Heart left ventricle (tissue), 16 donors: ENCODE measurements around the gene PLEKHM2. TPM values are rescaled to one million over a fixed set of nuclear protein-coding genes. Genes with fewer than 3 reads are reported as not detected.

ENCODE experiments used
- ATAC-seq, 4 donors: fragments of 200-7000 bp; cut with Tn5 transposase; one replicate each; pipeline ENCODE4 v1.9.1; 2020 to 2022; ENCODE audit warnings: moderate library complexity in 4 of 4, mild to moderate bottlenecking in 3 of 4, moderate number of reproducible peaks in 1 of 4
- DNase-seq, 5 donors: peaks; one replicate each; pipeline ENCODE4 v3.0.0-alpha.2; 2020
- H3K27ac ChIP-seq, 12 donors: fragments of 200-600 bp; sonication (generic) in 4 of 12; one replicate each; pipeline versions ENCODE4 v1.5.0 to v1.8.0; 2016 to 2022; ENCODE audit warnings: mild to moderate bottlenecking in 2 of 12
- H3K27me3 ChIP-seq, 9 donors: fragments of 200-600 bp; sonication (generic) in 2 of 9; one replicate each; pipeline versions ENCODE4 v1.5.1 to v1.8.0; 2016 to 2022; ENCODE audit warnings: mild to moderate bottlenecking in 3 of 9
- H3K36me3 ChIP-seq, 9 donors: fragments of 200-600 bp; sonication (generic) in 2 of 9; one replicate each; pipeline versions ENCODE4 v1.5.0 to v1.8.0; 2018 to 2022; ENCODE audit warnings: mild to moderate bottlenecking in 2 of 9
- H3K4me1 ChIP-seq, 12 donors: fragments of 200-600 bp; sonication (generic) in 4 of 12; one replicate each; pipeline versions ENCODE4 v1.5.0 to v1.8.0; 2016 to 2022; ENCODE audit warnings: mild to moderate bottlenecking in 3 of 12
- H3K4me3 ChIP-seq, 12 donors: fragments of 200-600 bp; sonication (generic) in 4 of 12; one replicate each; pipeline versions ENCODE4 v1.5.0 to v1.8.0; 2017 to 2022; ENCODE audit warnings: mild to moderate bottlenecking in 9 of 12, moderate library complexity in 4 of 12
- H3K9me3 ChIP-seq, 12 donors: fragments of 200-600 bp; sonication (generic) in 4 of 12; one replicate each; pipeline versions ENCODE4 v1.5.0 to v1.8.0; 2016 to 2022; ENCODE audit warnings: mild to moderate bottlenecking in 1 of 12
- POLR2A ChIP-seq, 2 donors: fragments of 450-650 bp; IDR thresholded peaks; one replicate each; pipeline ENCODE4 v1.6.1; 2017; ENCODE audit warnings: antibody characterized with exemption in 2 of 2, mild to moderate bottlenecking in 2 of 2, moderate library complexity in 2 of 2
- WGBS, 4 donors: extraction: QIAGEN DNeasy Blood & Tissue Kit in 2 of 4; methylation state at CpG; one replicate each; pipeline versions ENCODE4 v1.1.5 to v1.1.7; 2013 to 2018; 5-methylcytosine and 5-hydroxymethylcytosine counted together
- intact Hi-C, 10 donors: fragments of 100-400 bp; cut with DNase I; formaldehyde crosslinking; loops; one replicate each; pipeline versions ENCODE4 v1.11.1 to v1.14.2; 2022
- polyA plus RNA-seq, 2 donors: library from polyadenylated mRNA; stranded (reverse); fragments of 200-250 nt; gene quantifications; one replicate each; pipeline ENCODE4 v1.2.3, GENCODE V29; 2013
- total RNA-seq, 9 donors: library from RNA; depleted of rRNA in 2 of 9; stranded (reverse); fragments of >200 nt in 2 of 9; fragmentation: NEBNext Ultra II Directional in 3 of 9; extraction: Animal tissue kit (Norgen Biotek cat#: 25700) in 3 of 9; gene quantifications; one replicate each; pipeline versions ENCODE4 v1.1.0 to v1.2.4, GENCODE V29; 2016 to 2023
- TF ChIP-seq, protein P1 (sequence below), 12 donors: fragments of 200-600 bp; sonication (generic) in 4 of 12; IDR thresholded peaks; one replicate each; pipeline versions ENCODE4 v1.5.0 to v1.8.0; 2018 to 2022; ENCODE audit warnings: antibody characterized with exemption in 12 of 12, mild to moderate bottlenecking in 5 of 12
- donor health status: ischemic (EF 13 %, LVEDD 7.1; RV severe dilation, severe dysfunction).
- donor health status: healthy with polysubstance abuse.
- donor health status: DM: no; HTN: yes; CAD: no.
- donor health status: DM: no; HTN: no; CAD: no.
- donor health status: ischemic (EF 25% LVEDD 6.9; RV normal size, moderate dysfunction).
- donor health status: ischemic (EF 25% LVEDD 5.7; RV mildly dilated, moderate dysfunction).
- donor health status: healthy.
- donor health status: DM: yes; HTN: yes; CAD: no.
- donor health status: ischemic (EF 35%, LVEDD 5.7; RV mildly dilated, moderate dysfunction).
- donor health status: nonischemic (EF 11% LVEDD 7.7; RV severe dilation, severe dysfunction).
- donor health status: DM: yes; HTN: yes; CAD: no.
- donor health status: PGD.
- donor health status: ischemic (EF 29% LVEDD 5.4; RV normal size, mild dysfunction).
- donor health status: nonischemic (EF 23%, LVEDD 6.1; RV moderate dilation, normal function).

Gene PLEKHM2
- total and polyA plus RNA-seq, 11 donors, result 69.9 to 150 (median 84.4) TPM

DNA sequence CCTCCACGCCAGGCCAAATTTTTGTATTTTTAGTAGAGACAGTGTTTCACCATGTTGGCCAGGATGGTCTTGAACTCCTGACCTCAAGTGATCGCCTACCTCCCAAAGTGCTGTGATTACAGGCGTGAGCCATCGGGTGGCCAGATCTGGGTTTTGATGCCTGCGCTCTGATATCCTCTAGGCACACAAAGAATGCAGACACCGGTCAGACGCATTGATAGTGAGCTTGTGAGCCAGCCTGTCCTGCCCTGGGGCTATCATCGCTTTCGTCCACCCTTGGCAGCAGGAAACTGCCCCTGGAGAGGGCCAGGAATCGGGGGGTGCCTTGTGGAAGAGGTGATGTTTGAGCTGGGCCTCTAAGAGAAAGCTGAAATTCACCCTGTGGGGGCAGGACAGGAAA, 78.4 kb downstream of the PLEKHM2 start:
- WGBS, 4 donors, result 51 to 64% (median 54%) methylated on average over 10 of the region's 10 CpGs
- Histone ChIP-seq H3K27ac (peak overlapping the region in 11 of 12 donors; percentile 66 to 87 (median 82)), H3K9me3 (no peaks in the 10 kb centered on the region), H3K4me1 (peaks cover 0 to 82% (median 40%) of the 10 kb centered on the region in 12 donors), H3K4me3 (no peak overlapping the region), H3K36me3 (peaks cover 0 to 15% (median 0%) of the 10 kb centered on the region in 9 donors), H3K27me3 (peaks cover 0 to 38% (median 3%) of the 10 kb centered on the region in 9 donors)
- ATAC-seq, result no peak
- DNase-seq, result no peak
- no peak for TF ChIP-seq POLR2A (IDR thresholded peaks at IDR 0.05)
- TF ChIP-seq, protein P1, sequence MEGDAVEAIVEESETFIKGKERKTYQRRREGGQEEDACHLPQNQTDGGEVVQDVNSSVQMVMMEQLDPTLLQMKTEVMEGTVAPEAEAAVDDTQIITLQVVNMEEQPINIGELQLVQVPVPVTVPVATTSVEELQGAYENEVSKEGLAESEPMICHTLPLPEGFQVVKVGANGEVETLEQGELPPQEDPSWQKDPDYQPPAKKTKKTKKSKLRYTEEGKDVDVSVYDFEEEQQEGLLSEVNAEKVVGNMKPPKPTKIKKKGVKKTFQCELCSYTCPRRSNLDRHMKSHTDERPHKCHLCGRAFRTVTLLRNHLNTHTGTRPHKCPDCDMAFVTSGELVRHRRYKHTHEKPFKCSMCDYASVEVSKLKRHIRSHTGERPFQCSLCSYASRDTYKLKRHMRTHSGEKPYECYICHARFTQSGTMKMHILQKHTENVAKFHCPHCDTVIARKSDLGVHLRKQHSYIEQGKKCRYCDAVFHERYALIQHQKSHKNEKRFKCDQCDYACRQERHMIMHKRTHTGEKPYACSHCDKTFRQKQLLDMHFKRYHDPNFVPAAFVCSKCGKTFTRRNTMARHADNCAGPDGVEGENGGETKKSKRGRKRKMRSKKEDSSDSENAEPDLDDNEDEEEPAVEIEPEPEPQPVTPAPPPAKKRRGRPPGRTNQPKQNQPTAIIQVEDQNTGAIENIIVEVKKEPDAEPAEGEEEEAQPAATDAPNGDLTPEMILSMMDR (IDR thresholded peaks at IDR 0.05), result no peak
- intact Hi-C loops, result no loop called here

DNA sequence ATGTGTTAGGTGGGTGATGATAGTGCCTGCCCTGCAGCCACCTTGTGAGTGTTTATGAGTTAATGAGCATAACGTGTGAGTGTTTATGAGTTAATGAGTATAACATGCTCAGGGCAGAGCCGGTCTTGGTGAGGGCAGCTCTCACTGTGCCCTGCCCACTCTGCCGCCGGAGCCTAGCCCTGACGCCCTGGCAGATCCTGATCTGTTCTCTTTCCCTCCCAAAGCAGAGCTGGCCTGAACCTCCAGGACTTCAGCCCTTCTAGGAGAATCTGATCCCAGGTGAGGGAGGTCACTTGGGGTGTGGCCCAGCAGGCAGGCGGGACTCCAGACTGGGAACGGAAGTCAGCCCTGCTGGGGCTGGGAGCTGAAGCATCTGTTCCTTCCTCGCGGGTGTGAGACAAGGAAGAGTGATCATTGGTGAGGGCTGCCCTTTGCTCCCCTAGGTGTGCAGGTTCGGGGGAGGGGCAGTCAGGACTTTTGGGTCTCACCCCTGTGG, 80.2 kb downstream of the PLEKHM2 start:
- Histone ChIP-seq H3K27ac (peak overlapping the region in 3 of 12 donors; percentile 10 to 45 (median 29)), H3K27me3 (peaks cover 0 to 22% (median 0%) of the 10 kb centered on the region in 9 donors), H3K36me3 (peaks cover 0 to 32% (median 9%) of the 10 kb centered on the region in 9 donors), H3K9me3 (no peaks in the 10 kb centered on the region), H3K4me1 (peaks cover 0 to 65% (median 29%) of the 10 kb centered on the region in 12 donors), H3K4me3 (no peak overlapping the region)
- ATAC-seq, result peak in 1 of 4 donors; percentile 1
- WGBS, 4 donors, result 33 to 50% (median 41%) methylated on average over 8 to 10 of the region's 10 CpGs
- intact Hi-C loops, result no loop called here
- no peak for TF ChIP-seq POLR2A (IDR thresholded peaks at IDR 0.05)
- TF ChIP-seq, protein P1 (IDR thresholded peaks at IDR 0.05), result no peak
- no peak for DNase-seq

DNA sequence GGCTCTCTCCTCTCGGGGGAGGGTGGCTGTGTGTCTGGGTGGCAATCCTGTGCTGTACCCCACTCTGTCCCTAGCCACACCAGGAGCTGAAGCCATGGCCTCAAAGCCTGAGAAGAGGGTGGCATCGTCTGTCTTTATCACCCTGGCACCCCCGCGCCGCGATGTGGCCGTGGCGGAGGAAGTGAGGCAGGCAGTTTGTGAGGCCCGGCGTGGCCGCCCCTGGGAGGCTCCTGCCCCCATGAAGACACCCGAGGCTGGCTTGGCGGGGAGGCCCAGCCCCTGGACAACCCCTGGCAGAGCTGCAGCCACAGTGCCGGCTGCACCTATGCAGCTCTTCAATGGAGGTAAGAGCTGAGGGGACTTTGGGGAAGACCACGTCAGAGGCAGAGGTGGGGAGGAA, 80.8 kb downstream of the PLEKHM2 start:
- no peak for DNase-seq
- ATAC-seq, result no peak
- H3K9me3 ChIP-seq, result no peaks in the 10 kb centered on the region
- peaks cover 0 to 59% (median 27%) of the 10 kb centered on the region in 12 donors for H3K4me1 ChIP-seq
- H3K27ac ChIP-seq, result no peak overlapping the region
- WGBS, 4 donors, result 86 to 94% (median 90%) methylated on average over 10 to 15 of the region's 15 CpGs
- H3K27me3 ChIP-seq, result peaks cover 0 to 16% (median 0%) of the 10 kb centered on the region in 9 donors
- TF ChIP-seq, protein P1 (IDR thresholded peaks at IDR 0.05), result no peak
- TF ChIP-seq POLR2A (IDR thresholded peaks at IDR 0.05), result no peak
- intact Hi-C loops, result no loop called here
- no peak overlapping the region for H3K4me3 ChIP-seq
- H3K36me3 ChIP-seq, result peaks cover 0 to 35% (median 11%) of the 10 kb centered on the region in 9 donors

DNA sequence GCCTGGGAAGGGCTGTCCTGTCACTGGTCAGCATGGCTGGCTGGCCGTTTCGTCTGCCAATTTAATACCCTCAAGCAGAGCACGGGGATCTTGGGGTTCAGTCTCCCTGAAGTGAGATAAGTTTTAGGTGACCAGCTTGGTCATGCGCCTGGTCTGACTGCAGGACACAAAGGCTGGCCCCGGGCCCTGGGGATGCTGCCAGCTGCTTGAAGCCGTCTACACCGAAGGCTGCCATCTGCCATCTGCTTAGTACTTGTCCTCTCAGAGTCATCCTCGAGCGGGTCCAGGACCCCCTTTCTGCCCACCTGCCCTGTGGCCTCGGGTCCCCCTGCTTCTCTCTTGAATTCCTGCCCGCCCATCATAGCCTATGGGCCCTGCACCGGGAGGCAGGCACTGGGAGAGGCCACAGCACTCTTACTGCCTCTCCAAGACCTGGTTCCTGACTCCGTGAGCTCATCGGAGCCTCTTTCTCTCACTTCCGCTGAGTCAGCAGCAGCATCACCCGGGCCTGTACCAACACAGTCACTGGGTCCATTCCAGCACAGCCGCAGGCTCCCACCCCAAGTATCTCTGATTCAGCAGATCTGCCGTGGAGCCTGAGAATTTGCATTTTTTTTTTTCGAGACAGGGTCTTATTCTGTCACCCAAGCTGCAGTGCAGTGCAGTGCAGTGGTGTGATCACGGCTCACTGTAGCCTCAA, 81.5 kb downstream of the PLEKHM2 start:
- peaks cover 0 to 43% (median 16%) of the 10 kb centered on the region in 9 donors for H3K36me3 ChIP-seq
- DNase-seq (no peak), ATAC-seq (no peak)
- H3K4me1 ChIP-seq, result peaks cover 0 to 51% (median 21%) of the 10 kb centered on the region in 12 donors
- H3K4me3 ChIP-seq, result no peak overlapping the region
- 60 to 80% (median 68%) methylated on average over 19 to 20 of the region's 20 CpGs for WGBS, 4 donors
- TF ChIP-seq, protein P1 (IDR thresholded peaks at IDR 0.05), result no peak
- no peak for TF ChIP-seq POLR2A (IDR thresholded peaks at IDR 0.05)
- intact Hi-C loops, result no loop called here
- peaks cover 0 to 8% (median 0%) of the 10 kb centered on the region in 9 donors for H3K27me3 ChIP-seq
- no peaks in the 10 kb centered on the region for H3K9me3 ChIP-seq
- H3K27ac ChIP-seq, result no peak overlapping the region
